ENCODE data around the gene ARHGAP12. TPM values are rescaled to one million over a fixed set of nuclear protein-coding genes. Genes with fewer than 3 reads are reported as not detected.

The ARHGAP12 gene
- polyA plus RNA-seq, 1 of the 3 experiments (the other 2 are of a cell fraction) = 8.6 TPM

DNA sequence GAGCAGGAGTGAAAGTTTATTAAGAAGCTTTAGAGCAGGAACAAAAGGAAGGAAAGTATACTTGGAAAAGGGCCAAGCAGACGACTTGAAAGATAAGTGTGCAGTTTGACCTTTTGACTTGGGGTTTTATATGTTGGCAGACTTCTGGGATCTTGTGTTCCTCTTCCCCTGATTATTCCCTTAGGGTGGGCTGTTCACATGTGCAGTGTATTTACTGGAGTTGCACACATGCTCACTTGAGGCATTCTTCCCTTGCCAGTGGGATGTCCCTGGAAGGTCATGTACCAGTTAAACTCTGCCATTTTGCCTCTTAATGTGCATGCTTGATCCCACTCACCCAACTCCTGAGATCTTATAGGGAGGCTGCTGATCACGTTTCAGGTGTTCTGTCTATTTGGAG lies 23.4 kb upstream of the ARHGAP12 start (continued):
- TF ChIP-seq SMC3 (IDR thresholded peaks at IDR 0.05; ENCODE audit: low read depth, low read length) (no peak), RAD21 (IDR thresholded peaks at IDR 0.05; ENCODE audit: low read length) (no peak), TEAD4 (IDR thresholded peaks at IDR 0.05; ENCODE audit: borderline replicate concordance, insufficient read depth) (no peak), GATA2 (CRISPR knock-in tag; IDR thresholded peaks at IDR 0.05) (no peak), FOXJ3 (CRISPR knock-in tag; IDR thresholded peaks at IDR 0.05) (no peak)

DNA sequence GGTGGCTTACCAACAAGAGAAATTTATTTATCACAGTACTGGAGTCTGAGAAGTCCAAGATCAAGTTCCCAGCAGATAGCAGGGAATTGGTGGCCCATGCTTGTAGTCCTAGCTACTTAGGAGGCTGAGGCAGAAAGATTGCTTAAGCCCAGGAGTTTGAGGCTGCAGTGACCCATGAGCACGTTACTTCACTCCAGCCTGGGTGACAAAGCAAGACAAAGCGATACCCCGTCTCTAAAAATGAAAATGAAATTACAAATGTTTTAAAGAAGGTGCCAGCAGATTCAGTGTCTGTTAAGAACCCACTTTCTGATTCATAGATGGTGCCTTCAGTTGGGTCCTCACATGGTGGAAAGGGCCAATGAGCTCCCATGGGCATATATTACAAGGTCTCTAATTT lies 20.6 kb upstream of the ARHGAP12 start:
- Histone ChIP-seq H3K4me2 (no peak overlapping the region), H3K27ac (ENCODE audit: low read depth in 2 of 2, low read length in 1 of 2) (no peak overlapping the region), H3K4me1 (ENCODE audit: control insufficient read depth in 1 of 2, insufficient read depth in 2 of 2, low read depth in 1 of 2, low read length in 1 of 2) (peaks cover 0 to 16% of the 10 kb centered on the region in 2 experiments; a peak in 3 of 4 replicates), H4K20me1 (ENCODE audit: insufficient read depth) (no peaks in the 10 kb centered on the region), H3F3A (replicated peaks; ENCODE audit: insufficient read depth) (peaks cover 11% of the 10 kb centered on the region), H3K9me2 (no peaks in the 10 kb centered on the region), H3K9me3 (0 out of 2 replicates have a peak, but pooled peaks cover 3% of the 10 kb centered on the region), H3K27me3 (ENCODE audit: insufficient read depth) (no peaks in the 10 kb centered on the region), H3K9ac (no peak overlapping the region), H3K79me2 (ENCODE audit: insufficient read depth) (no peaks in the 10 kb centered on the region), H3K36me3 (replicated peaks in 1 of 2; ENCODE audit: control insufficient read depth in 1 of 2, insufficient read depth in 2 of 2, low read length in 1 of 2) (no peaks in the 10 kb centered on the region), H2AFZ (ENCODE audit: low read depth) (no peak overlapping the region), H3K4me3 (ENCODE audit: low read depth in 2 of 2, low read length in 1 of 2) (no peak overlapping the region)
- no peak for DNase-seq
- WGBS (ENCODE audit: low lambda C conversion rate) = 98% methylated on average over 3 of the region's 3 CpGs
- no peak for TF ChIP-seq CHD2 (IDR thresholded peaks at IDR 0.05; ENCODE audit: low read length, partially characterized antibody)
- no peak for TF ChIP-seq POLR2AphosphoS5 (IDR thresholded peaks at IDR 0.05; ENCODE audit: low read depth, low read length)
- no peak for TF ChIP-seq RAD21 (IDR thresholded peaks at IDR 0.05; ENCODE audit: low read length)
- TF ChIP-seq, protein P1, sequence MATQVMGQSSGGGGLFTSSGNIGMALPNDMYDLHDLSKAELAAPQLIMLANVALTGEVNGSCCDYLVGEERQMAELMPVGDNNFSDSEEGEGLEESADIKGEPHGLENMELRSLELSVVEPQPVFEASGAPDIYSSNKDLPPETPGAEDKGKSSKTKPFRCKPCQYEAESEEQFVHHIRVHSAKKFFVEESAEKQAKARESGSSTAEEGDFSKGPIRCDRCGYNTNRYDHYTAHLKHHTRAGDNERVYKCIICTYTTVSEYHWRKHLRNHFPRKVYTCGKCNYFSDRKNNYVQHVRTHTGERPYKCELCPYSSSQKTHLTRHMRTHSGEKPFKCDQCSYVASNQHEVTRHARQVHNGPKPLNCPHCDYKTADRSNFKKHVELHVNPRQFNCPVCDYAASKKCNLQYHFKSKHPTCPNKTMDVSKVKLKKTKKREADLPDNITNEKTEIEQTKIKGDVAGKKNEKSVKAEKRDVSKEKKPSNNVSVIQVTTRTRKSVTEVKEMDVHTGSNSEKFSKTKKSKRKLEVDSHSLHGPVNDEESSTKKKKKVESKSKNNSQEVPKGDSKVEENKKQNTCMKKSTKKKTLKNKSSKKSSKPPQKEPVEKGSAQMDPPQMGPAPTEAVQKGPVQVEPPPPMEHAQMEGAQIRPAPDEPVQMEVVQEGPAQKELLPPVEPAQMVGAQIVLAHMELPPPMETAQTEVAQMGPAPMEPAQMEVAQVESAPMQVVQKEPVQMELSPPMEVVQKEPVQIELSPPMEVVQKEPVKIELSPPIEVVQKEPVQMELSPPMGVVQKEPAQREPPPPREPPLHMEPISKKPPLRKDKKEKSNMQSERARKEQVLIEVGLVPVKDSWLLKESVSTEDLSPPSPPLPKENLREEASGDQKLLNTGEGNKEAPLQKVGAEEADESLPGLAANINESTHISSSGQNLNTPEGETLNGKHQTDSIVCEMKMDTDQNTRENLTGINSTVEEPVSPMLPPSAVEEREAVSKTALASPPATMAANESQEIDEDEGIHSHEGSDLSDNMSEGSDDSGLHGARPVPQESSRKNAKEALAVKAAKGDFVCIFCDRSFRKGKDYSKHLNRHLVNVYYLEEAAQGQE (IDR thresholded peaks at IDR 0.05; ENCODE audit: low read depth, low read length) = no peak
- TF ChIP-seq RXRA (IDR thresholded peaks at IDR 0.05; ENCODE audit: borderline replicate concordance, low read depth) = no peak
- TF ChIP-seq, protein P2, sequence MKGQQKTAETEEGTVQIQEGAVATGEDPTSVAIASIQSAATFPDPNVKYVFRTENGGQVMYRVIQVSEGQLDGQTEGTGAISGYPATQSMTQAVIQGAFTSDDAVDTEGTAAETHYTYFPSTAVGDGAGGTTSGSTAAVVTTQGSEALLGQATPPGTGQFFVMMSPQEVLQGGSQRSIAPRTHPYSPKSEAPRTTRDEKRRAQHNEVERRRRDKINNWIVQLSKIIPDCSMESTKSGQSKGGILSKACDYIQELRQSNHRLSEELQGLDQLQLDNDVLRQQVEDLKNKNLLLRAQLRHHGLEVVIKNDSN (IDR thresholded peaks at IDR 0.05; ENCODE audit: borderline replicate concordance, low read depth) = no peak
- TF ChIP-seq RCOR1 (IDR thresholded peaks at IDR 0.05; ENCODE audit: low read length) = no peak
- no peak for TF ChIP-seq SIN3A (IDR thresholded peaks at IDR 0.05; ENCODE audit: borderline replicate concordance, low read depth, low read length)
- TF ChIP-seq MEF2A (IDR thresholded peaks at IDR 0.05; ENCODE audit: borderline replicate concordance, low read depth) = no peak
- TF ChIP-seq NFIC (IDR thresholded peaks at IDR 0.05; ENCODE audit: borderline replicate concordance) = no peak
- no peak for TF ChIP-seq ELF1 (IDR thresholded peaks at IDR 0.05)
- no peak for TF ChIP-seq SMC3 (IDR thresholded peaks at IDR 0.05; ENCODE audit: low read depth, low read length)
- ChIA-PET POLR2A (no interaction called here), CTCF (no interaction called here)
